Stimulated activated memory B cell treated with anti-CD40 and anti-IgM and Interleukin-4, amounts not matched to agents 10 μg/mL and 1 μg/mL and 100 μg/mL, for 72 hours (primary cell): ENCODE measurements around the gene SCN2A.
"Not testable (repeated sequence)": the region's sequence is repeated elsewhere in the genome, so short reads cannot be mapped to it uniquely, and the experiment has no call there.

ENCODE experiments used
- ATAC-seq: fragments of 150-1000 bp; cut with Tn5 transposase; 2 replicates; pipeline ENCODE4 v1.10.0; 2021
- H3K27ac Mint-ChIP-seq: one replicate; pipeline ENCODE4 v1.8.0; 2022; ENCODE audit warnings: mild to moderate bottlenecking, mixed read lengths
- H3K27me3 Mint-ChIP-seq: one replicate; pipeline ENCODE4 v1.8.0; 2022; ENCODE audit warnings: mixed read lengths
- H3K36me3 Mint-ChIP-seq: one replicate; pipeline ENCODE4 v1.8.0; 2022; ENCODE audit warnings: mixed read lengths
- H3K4me1 Mint-ChIP-seq: one replicate; pipeline ENCODE4 v1.8.0; 2022; ENCODE audit warnings: mixed read lengths
- H3K4me3 Mint-ChIP-seq: one replicate; pipeline ENCODE4 v1.8.0; 2022; ENCODE audit warnings: mild to moderate bottlenecking, moderate library complexity, mixed read lengths
- H3K9me3 Mint-ChIP-seq: one replicate; pipeline ENCODE4 v1.8.0; 2022; ENCODE audit warnings: mixed read lengths

SCN2A gene

GRCh38 chr2:165344276-165344675, 105.1 kb downstream of the SCN2A start:
- ATAC-seq, H3K4me3 Mint-ChIP-seq, H3K4me1 Mint-ChIP-seq, H3K27ac Mint-ChIP-seq, H3K36me3 Mint-ChIP-seq, H3K9me3 Mint-ChIP-seq: not testable (repeated sequence)
- peaks cover 13% of the 10 kb centered on the region for H3K27me3 Mint-ChIP-seq

GRCh38 chr2:165348441-165348840, 109.2 kb downstream of the SCN2A start:
- H3K9me3 Mint-ChIP-seq: peaks cover 2% of the 10 kb centered on the region
- H3K36me3 Mint-ChIP-seq: no peaks in the 10 kb centered on the region
- H3K4me1 Mint-ChIP-seq: no peaks in the 10 kb centered on the region
- H3K27ac Mint-ChIP-seq: no peak overlapping the region
- H3K27me3 Mint-ChIP-seq: peaks cover 13% of the 10 kb centered on the region
- peak; percentile 24 for ATAC-seq
- H3K4me3 Mint-ChIP-seq: no peak overlapping the region

- no peak overlapping the region for H3K4me3 Mint-ChIP-seq
- no peaks in the 10 kb centered on the region for H3K4me1 Mint-ChIP-seq
- peaks cover 2% of the 10 kb centered on the region for H3K9me3 Mint-ChIP-seq
- no peak for ATAC-seq
- H3K27ac Mint-ChIP-seq: no peak overlapping the region
- peaks cover 13% of the 10 kb centered on the region for H3K27me3 Mint-ChIP-seq
- H3K36me3 Mint-ChIP-seq: no peaks in the 10 kb centered on the region
Measured at GRCh38 chr2:165349181-165349580, 110.0 kb downstream of the SCN2A start.

- no peak for ATAC-seq
- Mint-ChIP-seq H3K4me3 (no peak overlapping the region), H3K9me3 (no peaks in the 10 kb centered on the region), H3K27ac (no peak overlapping the region), H3K27me3 (no peaks in the 10 kb centered on the region), H3K36me3 (no peaks in the 10 kb centered on the region), H3K4me1 (no peaks in the 10 kb centered on the region)
Measured at GRCh38 chr2:165357758-165358157, 118.5 kb downstream of the SCN2A start.

- H3K36me3 Mint-ChIP-seq: no peaks in the 10 kb centered on the region
- H3K27ac Mint-ChIP-seq: no peak overlapping the region
- ATAC-seq: no peak
- no peaks in the 10 kb centered on the region for H3K4me1 Mint-ChIP-seq
- no peaks in the 10 kb centered on the region for H3K9me3 Mint-ChIP-seq
- no peaks in the 10 kb centered on the region for H3K27me3 Mint-ChIP-seq
- H3K4me3 Mint-ChIP-seq: no peak overlapping the region
Measured at GRCh38 chr2:165361514-165361913, 122.3 kb downstream of the SCN2A start.

- Mint-ChIP-seq H3K36me3 (no peaks in the 10 kb centered on the region), H3K27me3 (no peaks in the 10 kb centered on the region), H3K4me1 (no peaks in the 10 kb centered on the region), H3K9me3 (no peaks in the 10 kb centered on the region), H3K4me3 (no peak overlapping the region), H3K27ac (no peak overlapping the region)
- ATAC-seq: no peak
Measured at GRCh38 chr2:165369131-165369897, 130.1 kb downstream of the SCN2A start.

- Mint-ChIP-seq H3K9me3 (no peaks in the 10 kb centered on the region), H3K27me3 (no peaks in the 10 kb centered on the region), H3K36me3 (no peaks in the 10 kb centered on the region), H3K4me1 (no peaks in the 10 kb centered on the region), H3K4me3 (no peak overlapping the region), H3K27ac (no peak overlapping the region)
- ATAC-seq: no peak
Measured at GRCh38 chr2:165369898-165370296, 130.7 kb downstream of the SCN2A start.

DNA sequence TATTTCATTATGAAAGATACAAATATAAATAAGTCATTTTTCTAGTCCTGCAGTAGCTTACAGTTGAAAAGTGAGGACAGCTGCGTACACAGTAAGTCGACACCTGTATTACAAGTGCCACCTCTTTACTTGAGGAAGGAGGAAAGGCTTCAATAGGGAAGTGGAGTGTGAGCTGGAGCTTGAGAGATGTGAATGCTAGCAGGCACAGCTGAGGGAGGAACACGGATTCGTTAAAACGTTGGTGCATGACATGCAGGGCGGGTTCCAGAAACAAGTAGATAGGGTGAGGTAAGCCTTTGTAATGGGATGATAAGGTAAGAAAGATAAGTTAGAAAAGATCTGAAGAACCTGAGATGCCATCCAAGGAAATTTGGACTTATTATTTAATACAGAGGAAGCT, 132.1 kb downstream of the SCN2A start:
- H3K4me1 Mint-ChIP-seq: no peaks in the 10 kb centered on the region
- no peaks in the 10 kb centered on the region for H3K9me3 Mint-ChIP-seq
- no peak overlapping the region for H3K4me3 Mint-ChIP-seq
- ATAC-seq: no peak
- H3K36me3 Mint-ChIP-seq: no peaks in the 10 kb centered on the region
- H3K27ac Mint-ChIP-seq: no peak overlapping the region
- no peaks in the 10 kb centered on the region for H3K27me3 Mint-ChIP-seq

- ATAC-seq: no peak
- no peaks in the 10 kb centered on the region for H3K4me1 Mint-ChIP-seq
- H3K36me3 Mint-ChIP-seq: no peaks in the 10 kb centered on the region
- no peaks in the 10 kb centered on the region for H3K27me3 Mint-ChIP-seq
- H3K4me3 Mint-ChIP-seq: no peak overlapping the region
- H3K27ac Mint-ChIP-seq: no peak overlapping the region
- H3K9me3 Mint-ChIP-seq: no peaks in the 10 kb centered on the region
Measured at GRCh38 chr2:165373278-165374010, 134.2 kb downstream of the SCN2A start.

- no peaks in the 10 kb centered on the region for H3K4me1 Mint-ChIP-seq
- H3K9me3 Mint-ChIP-seq: no peaks in the 10 kb centered on the region
- no peaks in the 10 kb centered on the region for H3K27me3 Mint-ChIP-seq
- no peak overlapping the region for H3K27ac Mint-ChIP-seq
- no peak overlapping the region for H3K4me3 Mint-ChIP-seq
- H3K36me3 Mint-ChIP-seq: no peaks in the 10 kb centered on the region
- no peak for ATAC-seq
Measured at GRCh38 chr2:165376571-165376975, 137.4 kb downstream of the SCN2A start.

GRCh38 chr2:165382362-165382761, 143.1 kb downstream of the SCN2A start:
- Mint-ChIP-seq H3K27ac (no peak overlapping the region), H3K4me3 (no peak overlapping the region), H3K9me3 (no peaks in the 10 kb centered on the region), H3K27me3 (peaks cover 9% of the 10 kb centered on the region), H3K36me3 (no peaks in the 10 kb centered on the region), H3K4me1 (no peaks in the 10 kb centered on the region)
- no peak for ATAC-seq

- H3K27ac Mint-ChIP-seq: no peak overlapping the region
- no peak for ATAC-seq
- H3K4me3 Mint-ChIP-seq: no peak overlapping the region
- H3K9me3 Mint-ChIP-seq: no peaks in the 10 kb centered on the region
- H3K36me3 Mint-ChIP-seq: no peaks in the 10 kb centered on the region
- peaks cover 3% of the 10 kb centered on the region for H3K27me3 Mint-ChIP-seq
- no peaks in the 10 kb centered on the region for H3K4me1 Mint-ChIP-seq
Measured at GRCh38 chr2:165390875-165391274, 151.7 kb downstream of the SCN2A start.

DNA sequence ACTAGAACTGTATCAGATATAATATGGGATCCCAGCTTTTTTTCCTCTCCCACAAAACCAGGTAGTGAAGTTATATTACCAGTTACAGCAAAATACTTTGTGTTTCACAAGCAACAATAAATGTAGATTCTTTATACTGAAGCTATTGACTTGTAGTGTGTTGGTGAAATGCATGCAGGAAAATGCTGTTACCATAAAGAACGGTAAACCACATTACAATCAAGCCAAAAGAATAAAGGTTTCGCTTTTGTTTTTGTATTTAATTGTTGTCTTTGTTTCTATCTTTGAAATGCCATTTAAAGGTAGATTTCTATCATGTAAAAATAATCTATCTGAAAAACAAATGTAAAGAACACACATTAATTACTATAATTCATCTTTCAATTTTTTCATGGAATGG, 152.6 kb downstream of the SCN2A start:
- no peak overlapping the region for H3K4me3 Mint-ChIP-seq
- no peak overlapping the region for H3K27ac Mint-ChIP-seq
- no peak for ATAC-seq
- peaks cover 9% of the 10 kb centered on the region for H3K27me3 Mint-ChIP-seq
- H3K9me3 Mint-ChIP-seq: no peaks in the 10 kb centered on the region
- no peaks in the 10 kb centered on the region for H3K4me1 Mint-ChIP-seq
- H3K36me3 Mint-ChIP-seq: no peaks in the 10 kb centered on the region

DNA sequence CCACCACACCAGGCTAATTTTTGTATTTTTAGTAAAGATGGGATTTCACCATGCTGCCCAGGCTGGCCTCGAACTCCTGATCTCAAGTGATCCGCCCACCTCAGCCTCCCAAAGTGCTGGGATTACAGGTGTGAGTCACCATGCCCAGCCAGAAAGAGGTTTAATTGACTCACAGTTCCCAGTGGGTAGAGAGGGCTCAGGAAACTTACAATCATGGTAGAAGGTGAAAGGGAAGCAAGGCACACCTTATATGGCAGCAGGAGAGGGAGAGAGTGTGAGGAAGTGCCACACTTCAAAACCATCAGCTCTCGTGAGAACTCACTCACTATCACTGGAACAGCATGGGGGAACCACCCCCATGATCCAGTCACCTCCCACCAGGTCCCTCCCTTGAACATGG, 159.4 kb downstream of the SCN2A start:
- not testable (repeated sequence) for H3K4me3 Mint-ChIP-seq, H3K4me1 Mint-ChIP-seq, ATAC-seq, H3K27ac Mint-ChIP-seq, H3K9me3 Mint-ChIP-seq, H3K36me3 Mint-ChIP-seq
- peaks cover 28% of the 10 kb centered on the region for H3K27me3 Mint-ChIP-seq

- ATAC-seq: no peak
- Mint-ChIP-seq H3K9me3 (no peaks in the 10 kb centered on the region), H3K4me3 (no peak overlapping the region), H3K27me3 (peaks cover 20% of the 10 kb centered on the region), H3K4me1 (no peaks in the 10 kb centered on the region), H3K27ac (no peak overlapping the region), H3K36me3 (no peaks in the 10 kb centered on the region)
Measured at GRCh38 chr2:165401285-165401852, 162.2 kb downstream of the SCN2A start.

DNA sequence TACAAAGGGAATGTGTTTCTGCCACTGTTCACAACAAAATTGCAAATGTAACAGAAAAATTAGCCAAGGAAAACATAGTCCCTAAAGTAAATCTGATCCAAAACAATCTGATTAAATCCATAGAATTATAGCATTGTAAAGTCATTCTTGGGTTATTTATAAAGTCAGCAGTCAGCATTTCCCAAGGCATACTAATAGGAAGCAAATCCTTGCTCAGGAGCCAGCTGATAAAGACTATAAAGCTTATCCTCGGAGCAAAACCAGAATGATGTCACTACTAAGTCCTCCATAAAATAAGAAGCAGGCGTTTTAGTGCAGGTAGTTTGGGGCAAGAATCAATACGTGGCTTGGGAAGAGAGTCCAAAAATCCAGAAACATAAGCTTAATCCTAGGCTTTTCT, 162.9 kb downstream of the SCN2A start:
- ATAC-seq: no peak
- Mint-ChIP-seq H3K27me3 (peaks cover 19% of the 10 kb centered on the region), H3K27ac (no peak overlapping the region), H3K9me3 (no peaks in the 10 kb centered on the region), H3K36me3 (no peaks in the 10 kb centered on the region), H3K4me3 (no peak overlapping the region), H3K4me1 (no peaks in the 10 kb centered on the region)
